GM18951 (cell line): Measurements from ENCODE around the gene DUSP9.

Experiments
- POLR2A ChIP-seq: IDR thresholded peaks from 4 replicates; pipeline ENCODE4 v1.6.1; 2011; ENCODE audit warnings: mild to moderate bottlenecking; ENCODE audit not compliant: insufficient read length, insufficient read depth; ENCODE audit errors: extremely low read depth
- in situ Hi-C: fragments of 300-500 bp; cut with MboI; formaldehyde crosslinking; loops from one replicate; pipeline ENCODE4 v1.12.0; 2022; ENCODE audit warnings: low sequenced_read_pairs, mixed read lengths, inconsistent platforms; ENCODE audit not compliant: unreplicated experiment

The DUSP9 gene

GRCh38 chrX:153653556-153653955 is 6.6 kb downstream of the DUSP9 start:
- in situ Hi-C loops, result no loop called here
- no peak for TF ChIP-seq POLR2A

GRCh38 chrX:153657161-153657560 is 10.2 kb downstream of the DUSP9 start:
- in situ Hi-C loops, result no loop called here
- TF ChIP-seq POLR2A, result no peak

- in situ Hi-C loops, result no loop called here
These were observed 12.3 kb downstream of the DUSP9 start for GRCh38 chrX:153659268-153659667.

GRCh38 chrX:153662266-153662665 is 15.3 kb downstream of the DUSP9 start:
- TF ChIP-seq POLR2A, result no peak
- in situ Hi-C loops, result loop anchor here (10.0 kb wide), 1 partner anchor 107 kb away; no protein-coding TSS in a partner anchor

More at GRCh38 chrX:153659268-153659667, 12.3 kb downstream of the DUSP9 start:
- TF ChIP-seq POLR2A, result no peak

- no peak for TF ChIP-seq POLR2A
- in situ Hi-C loops, result loop anchor here (10.0 kb wide), 1 partner anchor 111 kb away; no protein-coding TSS in a partner anchor
These were observed 18.8 kb downstream of the DUSP9 start for GRCh38 chrX:153665726-153666306.

GRCh38 chrX:153667281-153667955 is 20.4 kb downstream of the DUSP9 start:
- no peak for TF ChIP-seq POLR2A
- in situ Hi-C loops, result loop anchor here (10.0 kb wide), 1 partner anchor 113 kb away; no protein-coding TSS in a partner anchor

- no peak for TF ChIP-seq POLR2A
- in situ Hi-C loops, result loop anchor here (10.0 kb wide), 1 partner anchor 113 kb away; no protein-coding TSS in a partner anchor
These were observed 21.0 kb downstream of the DUSP9 start for GRCh38 chrX:153667956-153668396.

GRCh38 chrX:153668423-153669173 is 21.6 kb downstream of the DUSP9 start:
- no peak for TF ChIP-seq POLR2A
- in situ Hi-C loops, result loop anchor here (10.0 kb wide), 1 partner anchor 114 kb away; no protein-coding TSS in a partner anchor

GRCh38 chrX:153669174-153669890 is 22.3 kb downstream of the DUSP9 start:
- TF ChIP-seq POLR2A, result no peak
- in situ Hi-C loops, result loop anchor here (10.0 kb wide), 1 partner anchor 115 kb away; no protein-coding TSS in a partner anchor

GRCh38 chrX:153669901-153670731 is 23.1 kb downstream of the DUSP9 start:
- no peak for TF ChIP-seq POLR2A
- in situ Hi-C loops, result loop anchor here (10.0 kb wide), 1 partner anchor 115 kb away; no protein-coding TSS in a partner anchor

- in situ Hi-C loops, result no loop called here
- no peak for TF ChIP-seq POLR2A
These were observed 24.0 kb downstream of the DUSP9 start for GRCh38 chrX:153670748-153671588.
